Measurements from ENCODE around the gene GRIK4.

Gene GRIK4

GRCh38 chr11:120688163-120688562 is 176.6 kb downstream of the GRIK4 start:
- H3K4me2 ChIP-seq (ENCODE audit: low read depth, low read length, poor library complexity, severe bottlenecking), result no peak overlapping the region
- no peaks in the 10 kb centered on the region for H3K27me3 ChIP-seq (ENCODE audit: insufficient read depth, low read length, poor library complexity, severe bottlenecking)
- no peaks in the 10 kb centered on the region for H3K4me1 ChIP-seq (ENCODE audit: insufficient read depth, low read length, poor library complexity, severe bottlenecking)
- H3K9me2 ChIP-seq (replicated peaks; ENCODE audit: low read depth, low read length), result no peaks in the 10 kb centered on the region
- no peaks in the 10 kb centered on the region for H4K20me1 ChIP-seq (ENCODE audit: insufficient read depth, low read length, poor library complexity, severe bottlenecking)
- no peak overlapping the region for H3K4me3 ChIP-seq (ENCODE audit: low read length, poor library complexity, severe bottlenecking)
- H3F3A ChIP-seq (ENCODE audit: low read depth), result no peaks in the 10 kb centered on the region
- no peak for TF ChIP-seq EZH2phosphoT487 (IDR thresholded peaks at IDR 0.05; ENCODE audit: borderline replicate concordance)
- no peak for TF ChIP-seq CTCF (conservative IDR thresholded peaks at IDR 0.05; ENCODE audit: low read length)
- H3K9ac ChIP-seq (ENCODE audit: low read depth, low read length, poor library complexity, severe bottlenecking), result no peak overlapping the region
- no peaks in the 10 kb centered on the region for H3K36me3 ChIP-seq (ENCODE audit: insufficient read depth, low read length)
- no peaks in the 10 kb centered on the region for H3K79me2 ChIP-seq (ENCODE audit: insufficient read depth, low read length)
- H2AFZ ChIP-seq (ENCODE audit: low read length), result no peak overlapping the region
- H3K9me3 ChIP-seq (ENCODE audit: insufficient read depth, low read depth, low read length), result no peaks in the 10 kb centered on the region

GRCh38 chr11:120689596-120690275 is 178.2 kb downstream of the GRIK4 start:
- Histone ChIP-seq H3F3A (ENCODE audit: low read depth) (no peaks in the 10 kb centered on the region), H3K4me3 (ENCODE audit: low read length, poor library complexity, severe bottlenecking) (no peak overlapping the region), H3K4me2 (ENCODE audit: low read depth, low read length, poor library complexity, severe bottlenecking) (no peak overlapping the region), H3K9ac (ENCODE audit: low read depth, low read length, poor library complexity, severe bottlenecking) (no peak overlapping the region), H3K4me1 (ENCODE audit: insufficient read depth, low read length, poor library complexity, severe bottlenecking) (no peaks in the 10 kb centered on the region), H3K9me2 (replicated peaks; ENCODE audit: low read depth, low read length) (no peaks in the 10 kb centered on the region), H3K79me2 (ENCODE audit: insufficient read depth, low read length) (no peaks in the 10 kb centered on the region), H2AFZ (ENCODE audit: low read length) (no peak overlapping the region), H3K27me3 (ENCODE audit: insufficient read depth, low read length, poor library complexity, severe bottlenecking) (no peaks in the 10 kb centered on the region), H3K36me3 (ENCODE audit: insufficient read depth, low read length) (no peaks in the 10 kb centered on the region), H3K9me3 (ENCODE audit: insufficient read depth, low read depth, low read length) (no peaks in the 10 kb centered on the region), H4K20me1 (ENCODE audit: insufficient read depth, low read length, poor library complexity, severe bottlenecking) (no peaks in the 10 kb centered on the region)
- TF ChIP-seq CTCF (conservative IDR thresholded peaks at IDR 0.05; ENCODE audit: low read length) (no peak), EZH2phosphoT487 (IDR thresholded peaks at IDR 0.05; ENCODE audit: borderline replicate concordance) (no peak)

DNA sequence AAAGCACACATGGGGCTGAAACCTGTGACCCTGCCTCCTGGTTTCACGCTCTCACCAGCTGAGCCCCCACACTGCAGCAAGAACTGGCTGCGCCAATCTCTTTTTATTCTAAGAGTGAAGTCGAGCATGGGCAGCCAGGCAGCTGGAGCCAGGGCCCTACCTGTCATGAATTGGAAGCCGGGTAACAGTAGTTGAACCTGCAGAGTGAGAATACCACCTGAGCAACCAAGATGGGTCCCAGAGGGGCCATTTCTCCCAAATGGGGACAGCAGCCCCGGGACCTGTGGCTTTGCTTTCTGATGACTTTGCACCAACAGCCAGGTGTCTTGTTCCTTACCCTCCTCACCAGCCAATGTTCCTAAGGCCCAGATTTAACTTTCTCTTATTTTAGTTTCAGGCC is 178.9 kb downstream of the GRIK4 start:
- Histone ChIP-seq H3K9me2 (replicated peaks; ENCODE audit: low read depth, low read length) (no peaks in the 10 kb centered on the region), H3K9me3 (ENCODE audit: insufficient read depth, low read depth, low read length) (no peaks in the 10 kb centered on the region), H3K36me3 (ENCODE audit: insufficient read depth, low read length) (no peaks in the 10 kb centered on the region), H3K4me3 (ENCODE audit: low read length, poor library complexity, severe bottlenecking) (no peak overlapping the region), H3K9ac (ENCODE audit: low read depth, low read length, poor library complexity, severe bottlenecking) (no peak overlapping the region), H3K4me1 (ENCODE audit: insufficient read depth, low read length, poor library complexity, severe bottlenecking) (no peaks in the 10 kb centered on the region), H3F3A (ENCODE audit: low read depth) (no peaks in the 10 kb centered on the region), H3K79me2 (ENCODE audit: insufficient read depth, low read length) (no peaks in the 10 kb centered on the region), H3K4me2 (ENCODE audit: low read depth, low read length, poor library complexity, severe bottlenecking) (no peak overlapping the region), H2AFZ (ENCODE audit: low read length) (no peak overlapping the region), H3K27me3 (ENCODE audit: insufficient read depth, low read length, poor library complexity, severe bottlenecking) (no peaks in the 10 kb centered on the region), H4K20me1 (ENCODE audit: insufficient read depth, low read length, poor library complexity, severe bottlenecking) (no peaks in the 10 kb centered on the region)
- TF ChIP-seq CTCF (conservative IDR thresholded peaks at IDR 0.05; ENCODE audit: low read length) (no peak), EZH2phosphoT487 (IDR thresholded peaks at IDR 0.05; ENCODE audit: borderline replicate concordance) (no peak)
